H4 (cell line): ENCODE data around the gene METTL4. TPM values are rescaled to one million over a fixed set of nuclear protein-coding genes. Genes with fewer than 3 reads are reported as not detected.

Experiments
- DNase-seq: peaks from one replicate; pipeline ENCODE4 v3.0.0-alpha.2; 2015; ENCODE audit warnings: low spot score
- total RNA-seq: library from RNA; depleted of rRNA; stranded (reverse); fragments of >200 nt; shearing (Covaris generic); gene quantifications from 2 replicates; pipeline ENCODE4 v1.2.3, GENCODE V29; 2014; rRNA removed

The METTL4 gene
- total RNA-seq, 1 experiment from 2014 or later: 9.7 TPM

- DNase-seq: peak; percentile 90
Measured at GRCh38 chr18:2515908-2516625, 55.2 kb downstream of the METTL4 start.

- DNase-seq: peak; percentile 39
Measured at GRCh38 chr18:2515171-2515787, 56.0 kb downstream of the METTL4 start.

DNA sequence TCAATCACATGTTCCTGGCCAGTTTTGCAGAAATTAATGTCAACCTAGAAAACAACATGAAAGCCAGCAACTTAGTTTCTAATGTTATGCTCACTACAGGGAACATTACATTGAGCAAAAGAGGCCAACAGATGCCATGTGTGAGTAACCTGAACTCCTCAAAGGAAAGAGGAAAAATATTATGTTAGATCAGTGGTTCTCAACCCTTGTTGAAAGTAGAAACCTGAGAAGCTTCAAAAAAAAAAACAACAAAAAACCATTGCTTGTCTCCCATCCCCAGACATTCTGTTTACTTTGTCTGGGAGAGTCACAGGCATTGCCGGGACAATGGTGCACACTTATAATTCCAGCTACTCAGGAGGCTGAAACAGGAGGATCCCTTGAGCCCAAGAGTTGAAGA lies 57.7 kb downstream of the METTL4 start:
- peak; percentile 55 for DNase-seq

DNA sequence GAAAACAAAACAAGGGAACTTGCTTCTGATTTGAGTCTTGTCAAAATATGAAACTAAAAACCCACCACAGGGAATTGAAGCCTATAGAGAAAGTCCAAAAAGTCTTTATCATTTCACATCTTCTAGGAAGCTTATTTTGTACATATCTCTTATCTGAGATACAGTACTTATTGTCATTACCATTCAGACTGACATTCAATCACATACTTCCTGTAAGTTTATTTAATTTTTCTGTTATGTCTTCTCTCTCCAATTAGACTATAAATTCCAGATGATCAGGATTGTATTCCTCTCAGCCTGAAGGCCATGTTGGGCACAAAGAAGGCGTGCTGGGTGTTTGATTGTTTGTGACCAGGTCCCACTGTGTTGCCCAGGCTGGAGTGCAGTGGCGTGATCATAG lies 59.2 kb downstream of the METTL4 start:
- DNase-seq: no peak

GRCh38 chr18:2511451-2511850 lies 59.9 kb downstream of the METTL4 start:
- DNase-seq: no peak

GRCh38 chr18:2510416-2510815 lies 60.9 kb downstream of the METTL4 start:
- DNase-seq: no peak

GRCh38 chr18:2508678-2509077 lies 62.6 kb downstream of the METTL4 start:
- no peak for DNase-seq

GRCh38 chr18:2508155-2508554 lies 63.1 kb downstream of the METTL4 start:
- DNase-seq: no peak

- no peak for DNase-seq
Measured at GRCh38 chr18:2504642-2505041, 66.7 kb downstream of the METTL4 start.

DNA sequence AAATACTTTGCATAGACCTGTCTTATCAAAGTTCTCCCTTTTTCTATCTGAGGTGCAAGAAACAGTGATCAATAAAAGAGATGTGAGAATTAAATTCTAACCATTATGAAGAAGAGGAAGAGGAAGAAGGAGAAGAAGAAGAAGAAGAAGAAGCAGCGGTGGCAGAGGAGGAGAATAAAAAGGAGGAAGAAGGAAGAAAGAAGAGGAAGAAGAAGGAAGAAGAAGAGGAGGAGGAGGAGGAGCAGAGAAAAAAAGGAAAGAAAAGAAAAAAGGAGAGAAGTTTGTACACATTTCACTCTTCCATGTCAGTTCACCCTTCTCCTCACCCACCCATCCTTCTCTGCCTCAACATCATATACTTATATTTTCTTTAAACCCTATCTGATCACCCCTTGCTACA lies 68.4 kb downstream of the METTL4 start:
- no peak for DNase-seq

- DNase-seq: no peak
Measured at GRCh38 chr18:2502394-2502793, 68.9 kb downstream of the METTL4 start.

DNA sequence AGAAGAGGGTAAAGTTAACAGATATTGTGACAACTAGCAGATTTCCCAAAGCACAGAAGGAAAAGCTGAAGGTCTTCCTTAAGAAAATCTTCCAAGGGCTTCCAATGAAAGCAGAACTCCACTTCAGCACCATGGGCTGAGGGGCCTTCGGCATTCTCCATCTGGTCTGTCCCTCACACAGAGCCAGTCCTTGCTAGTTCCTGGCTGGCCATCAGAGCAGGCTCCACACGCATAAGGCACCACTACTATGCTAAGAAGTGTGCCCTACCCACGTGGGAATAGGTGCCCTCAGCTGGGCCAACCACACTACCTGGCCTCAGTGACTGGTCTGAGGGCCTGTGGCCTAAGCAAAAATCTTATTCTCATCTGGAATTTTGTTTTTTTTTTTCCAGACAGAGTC lies 73.5 kb downstream of the METTL4 start:
- DNase-seq: no peak

GRCh38 chr18:2495381-2495780 lies 75.9 kb downstream of the METTL4 start:
- no peak for DNase-seq

GRCh38 chr18:2494921-2495320 lies 76.4 kb downstream of the METTL4 start:
- DNase-seq: peak; percentile 62

Other genes starting within 250 kb of the METTL4 start
- gene NDC80, start 52 bp upstream of the METTL4 start, total RNA-seq: 34.6 and 43.0 TPM in 2 replicates
- 15.2 and 26.6 TPM in 2 replicates for gene SMCHD1, start 84.2 kb upstream of the METTL4 start, total RNA-seq